HS-5 (cell line): Measurements from ENCODE around the gene OR10P1.
"Not testable (repeated sequence)": the region's sequence is repeated elsewhere in the genome, so short reads cannot be mapped to it uniquely, and the experiment has no call there.

ENCODE experiments used
- DNase-seq: peaks from one replicate; pipeline ENCODE4 v3.0.0-alpha.2; 2012; ENCODE audit warnings: low read depth

OR10P1 gene, protein sequence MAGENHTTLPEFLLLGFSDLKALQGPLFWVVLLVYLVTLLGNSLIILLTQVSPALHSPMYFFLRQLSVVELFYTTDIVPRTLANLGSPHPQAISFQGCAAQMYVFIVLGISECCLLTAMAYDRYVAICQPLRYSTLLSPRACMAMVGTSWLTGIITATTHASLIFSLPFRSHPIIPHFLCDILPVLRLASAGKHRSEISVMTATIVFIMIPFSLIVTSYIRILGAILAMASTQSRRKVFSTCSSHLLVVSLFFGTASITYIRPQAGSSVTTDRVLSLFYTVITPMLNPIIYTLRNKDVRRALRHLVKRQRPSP

DNA sequence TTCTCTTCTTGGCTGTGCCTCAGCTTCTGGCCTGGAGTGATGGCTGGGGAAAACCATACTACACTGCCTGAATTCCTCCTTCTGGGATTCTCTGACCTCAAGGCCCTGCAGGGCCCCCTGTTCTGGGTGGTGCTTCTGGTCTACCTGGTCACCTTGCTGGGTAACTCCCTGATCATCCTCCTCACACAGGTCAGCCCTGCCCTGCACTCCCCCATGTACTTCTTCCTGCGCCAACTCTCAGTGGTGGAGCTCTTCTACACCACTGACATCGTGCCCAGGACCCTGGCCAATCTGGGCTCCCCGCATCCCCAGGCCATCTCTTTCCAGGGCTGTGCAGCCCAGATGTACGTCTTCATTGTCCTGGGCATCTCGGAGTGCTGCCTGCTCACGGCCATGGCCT is at the start of gene OR10P1:
OR10P1 (plus strand) TSS at position 40 of the 400 bp plus-strand sequence; CDS start at position 40, 0 bp downstream.
- no peak for DNase-seq

DNA sequence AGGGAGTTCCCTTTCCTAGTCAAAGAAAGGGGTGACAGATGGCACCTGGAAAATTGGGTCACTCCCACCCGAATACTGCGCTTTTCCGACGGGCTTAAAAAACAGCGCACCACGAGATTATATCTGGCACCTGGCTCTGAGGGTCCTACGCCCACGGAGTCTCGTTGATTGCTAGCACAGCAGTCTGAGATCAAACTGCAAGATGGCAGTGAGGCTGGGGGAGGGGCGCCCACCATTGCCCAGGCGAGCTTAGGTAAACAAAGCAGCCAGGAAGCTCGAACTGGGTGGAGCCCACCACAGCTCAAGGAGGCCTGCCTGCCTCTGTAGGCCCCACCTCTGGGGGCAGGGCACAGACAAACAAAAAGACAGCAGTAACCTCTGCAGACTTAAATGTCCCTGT is 46.5 kb upstream of the OR10P1 start:
- not testable (repeated sequence) for DNase-seq

DNA sequence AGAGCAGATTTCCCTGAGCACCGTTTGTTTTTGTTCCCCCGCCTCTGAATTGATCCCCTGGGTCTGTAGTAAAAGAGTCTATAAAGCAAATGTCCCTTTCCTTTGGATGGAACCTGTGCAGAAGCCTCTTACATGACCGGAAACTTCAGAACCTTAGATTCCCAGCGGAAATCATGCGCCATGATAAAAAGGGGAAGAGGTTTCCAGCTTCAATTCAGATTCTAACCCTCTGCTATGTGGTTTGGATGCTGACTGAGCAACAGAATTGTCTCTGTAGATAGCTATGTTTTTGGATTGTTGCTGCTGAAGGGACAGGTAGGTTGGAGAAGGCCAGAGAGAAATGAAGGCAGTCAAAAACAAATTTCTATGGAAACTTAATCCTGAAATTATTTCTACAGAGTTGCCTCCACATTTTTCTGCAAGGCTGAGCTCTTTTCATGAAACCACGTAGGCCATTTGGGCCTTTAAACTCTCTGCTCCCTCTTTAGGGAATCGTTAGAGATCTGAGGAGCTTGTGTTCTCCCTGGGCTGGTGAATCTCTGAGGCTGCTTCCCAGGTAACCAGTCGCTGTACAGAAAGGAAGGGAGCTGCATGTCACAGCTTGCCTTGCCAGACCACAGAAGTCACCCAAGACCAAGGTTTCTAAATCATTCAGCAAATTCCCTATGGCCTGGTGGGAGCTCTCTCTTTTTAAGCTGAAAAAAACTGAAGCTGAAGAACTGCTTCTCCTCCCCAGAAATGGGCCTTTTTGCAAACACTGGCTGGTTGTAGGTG is 28.7 kb upstream of the OR10P1 start:
- DNase-seq, result no peak

DNA sequence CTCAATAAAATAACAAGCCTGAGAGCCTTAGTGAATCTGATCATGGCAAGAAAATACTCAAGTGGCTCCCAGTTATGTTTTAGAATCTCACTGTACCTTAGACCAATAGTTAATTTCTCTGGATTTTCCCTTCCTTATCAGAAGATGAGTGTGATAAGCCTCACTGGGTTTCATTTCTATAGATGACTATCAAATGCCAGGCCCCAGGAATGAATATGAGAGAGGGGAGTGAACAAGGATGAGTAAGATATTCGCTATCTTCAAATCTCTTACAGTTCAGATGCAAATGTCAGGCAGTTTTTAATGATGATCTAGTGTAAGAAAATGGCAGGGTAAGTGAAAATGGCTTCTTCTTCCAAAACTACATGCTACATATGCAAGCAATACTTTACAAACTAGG is 26.1 kb upstream of the OR10P1 start:
- DNase-seq, result no peak

DNA sequence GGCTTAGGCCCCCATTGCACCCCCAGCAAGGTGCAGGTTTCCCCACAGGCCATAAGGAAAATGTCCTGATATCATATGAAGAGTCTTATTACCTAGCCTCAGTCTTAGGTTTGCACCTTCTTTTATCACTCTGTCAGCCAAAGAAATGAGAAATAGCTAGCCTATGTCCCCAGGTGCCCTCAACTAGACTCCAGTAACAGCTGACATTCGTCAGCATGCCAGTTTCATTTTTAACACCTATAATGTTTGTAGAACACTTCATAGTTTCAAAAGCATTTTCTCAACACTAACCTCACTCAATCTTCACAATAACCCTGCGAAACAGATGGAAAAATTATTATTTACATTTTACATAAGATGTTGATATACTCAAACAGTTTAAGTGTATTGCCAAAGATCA is 24.0 kb upstream of the OR10P1 start:
- no peak for DNase-seq

DNA sequence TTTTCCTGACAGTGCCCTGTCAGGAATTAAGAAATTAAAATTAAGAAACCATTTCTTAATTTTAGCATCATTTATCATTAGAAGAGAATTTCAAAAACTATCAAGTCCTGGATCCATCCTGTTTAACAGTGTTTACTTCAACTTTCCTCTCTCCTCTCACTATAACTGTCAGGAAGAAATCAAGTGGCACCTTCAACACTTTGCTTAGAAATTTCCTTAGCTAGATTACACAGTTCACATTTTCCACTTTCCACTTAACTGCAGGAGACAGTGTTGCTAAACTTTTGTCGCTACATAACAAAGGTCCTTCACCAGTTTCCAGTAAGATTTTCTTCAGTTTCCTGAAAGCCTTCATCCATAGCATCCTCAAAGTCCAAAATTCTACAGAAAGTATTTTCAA is 21.9 kb upstream of the OR10P1 start:
- no peak for DNase-seq

DNA sequence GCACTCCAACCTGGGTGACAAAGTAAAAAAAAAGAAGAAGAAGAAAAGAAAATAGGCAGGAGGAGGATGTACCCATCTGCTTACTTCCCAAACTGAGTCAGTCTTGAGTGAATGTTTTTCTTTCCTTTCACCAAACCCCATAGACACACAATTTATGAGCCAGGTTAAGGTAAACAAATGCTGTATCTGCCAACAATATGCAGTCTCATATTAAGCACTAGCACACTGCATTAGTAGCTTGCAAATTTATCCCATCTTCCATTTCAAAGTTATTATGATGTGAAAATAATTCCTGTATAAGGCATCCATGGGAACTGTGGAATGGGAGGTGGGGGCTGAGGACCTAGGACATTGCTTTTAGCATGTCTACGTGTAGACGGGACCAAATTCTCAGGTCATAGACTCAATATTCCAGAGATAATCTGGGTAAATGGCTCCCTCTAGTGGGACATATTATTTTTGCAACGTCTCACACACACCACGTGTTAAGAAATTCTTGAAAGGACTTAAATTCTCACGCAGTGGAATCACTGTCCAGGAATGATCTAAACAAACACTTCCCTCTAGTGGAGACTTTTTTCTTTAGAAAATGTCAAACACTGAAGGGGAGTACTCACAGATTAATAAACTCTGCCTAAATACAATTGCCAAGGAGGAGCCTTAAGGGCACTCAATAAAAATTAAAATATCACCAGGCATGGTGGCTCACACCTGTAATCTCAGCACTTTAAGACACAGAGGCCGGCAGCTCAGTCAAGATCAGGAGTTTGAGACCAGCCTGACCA is 17.1 kb upstream of the OR10P1 start:
- DNase-seq, result peak; percentile 92

DNA sequence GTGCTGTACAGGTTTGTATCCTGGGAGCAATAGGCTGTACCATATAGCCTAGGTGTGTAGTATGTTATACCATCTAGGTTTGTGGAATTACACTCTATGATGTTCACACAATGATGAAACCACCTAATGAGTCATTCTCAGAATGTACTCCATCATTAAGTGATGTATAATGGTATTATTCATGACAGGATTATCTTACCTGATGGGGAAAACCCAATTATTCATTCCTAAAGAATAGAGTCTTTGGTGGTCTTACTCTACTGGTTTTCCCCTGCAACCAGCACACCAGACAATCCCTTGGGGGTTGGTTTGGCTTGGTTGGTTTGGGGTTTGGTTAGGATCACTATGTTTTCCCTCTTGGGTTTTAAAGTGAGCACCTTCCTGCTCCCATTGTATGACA is 12.6 kb upstream of the OR10P1 start:
- DNase-seq, result no peak

DNA sequence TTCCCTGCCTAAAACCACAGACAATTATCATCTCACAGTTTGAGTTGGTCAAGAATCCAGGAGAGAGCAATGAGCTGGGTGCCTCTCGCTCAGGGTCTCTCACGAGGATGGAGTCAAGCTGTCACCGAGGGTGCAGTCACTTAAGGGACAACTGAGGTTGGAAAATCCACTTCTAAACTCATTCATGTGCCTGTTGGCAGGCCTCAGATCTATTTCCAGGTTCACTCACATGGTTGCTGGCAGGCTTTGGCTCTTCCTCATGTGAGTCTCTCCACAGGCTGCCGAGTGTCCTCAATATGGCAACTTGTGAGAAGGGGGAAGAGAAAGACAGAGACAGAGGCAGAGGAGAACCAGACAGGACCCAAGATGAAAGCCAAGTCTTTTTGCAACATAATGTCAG is 10.5 kb upstream of the OR10P1 start:
- DNase-seq, result no peak

DNA sequence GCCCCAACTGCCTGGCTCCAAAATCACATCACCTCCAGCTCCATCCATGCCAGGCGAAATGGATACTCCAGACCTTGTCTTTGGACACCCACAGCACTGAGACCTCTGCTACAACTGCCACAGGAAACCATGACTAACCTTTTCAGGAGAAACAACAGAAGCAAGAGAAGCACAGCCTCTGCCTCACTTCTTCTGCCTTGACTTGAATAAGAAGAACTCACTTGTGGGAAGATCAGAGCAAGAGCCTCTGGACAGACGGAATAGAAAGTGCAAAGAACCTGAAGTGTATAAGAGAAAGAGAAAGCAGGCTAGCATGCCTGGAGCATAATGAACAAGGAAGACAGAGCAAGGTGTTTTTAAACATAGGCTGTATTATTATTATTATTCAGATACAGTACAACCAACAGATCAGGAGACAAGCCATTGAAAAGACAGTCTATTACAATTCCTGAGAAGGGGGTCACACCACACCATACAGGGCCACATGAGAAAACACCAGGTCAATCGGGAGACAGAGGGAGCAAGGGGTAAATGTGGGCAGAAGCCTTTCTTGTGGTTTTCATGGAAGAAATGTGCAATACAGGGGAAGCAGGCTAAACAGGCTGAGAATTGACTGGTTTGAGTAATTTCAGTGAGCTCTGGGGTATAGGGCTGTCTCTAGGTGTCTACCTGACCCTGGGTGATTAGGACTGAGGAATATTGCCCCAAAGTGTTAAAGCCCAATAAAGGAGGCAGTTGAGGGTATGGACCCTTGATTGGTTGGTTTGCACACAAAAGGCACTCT is 7.4 kb upstream of the OR10P1 start:
- DNase-seq, result no peak

DNA sequence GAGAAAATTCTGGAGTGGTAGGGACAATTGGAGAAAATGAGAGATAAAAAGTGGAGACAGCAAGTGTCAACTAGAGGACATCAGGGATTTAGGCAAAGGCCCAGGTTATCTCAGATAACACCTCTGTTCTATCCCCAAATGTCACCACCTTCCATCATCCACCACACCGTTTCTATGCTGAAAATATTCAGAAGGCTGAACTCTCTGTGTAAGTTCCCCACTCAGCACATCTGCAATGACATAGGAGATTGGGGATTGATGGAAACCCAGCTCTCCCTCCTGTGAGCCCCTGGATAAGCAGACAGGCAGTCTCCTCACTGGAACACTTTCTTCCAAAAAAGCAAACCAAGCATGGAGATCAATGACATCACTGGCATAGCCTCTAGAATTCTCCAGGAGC is 5.6 kb upstream of the OR10P1 start:
- no peak for DNase-seq

DNA sequence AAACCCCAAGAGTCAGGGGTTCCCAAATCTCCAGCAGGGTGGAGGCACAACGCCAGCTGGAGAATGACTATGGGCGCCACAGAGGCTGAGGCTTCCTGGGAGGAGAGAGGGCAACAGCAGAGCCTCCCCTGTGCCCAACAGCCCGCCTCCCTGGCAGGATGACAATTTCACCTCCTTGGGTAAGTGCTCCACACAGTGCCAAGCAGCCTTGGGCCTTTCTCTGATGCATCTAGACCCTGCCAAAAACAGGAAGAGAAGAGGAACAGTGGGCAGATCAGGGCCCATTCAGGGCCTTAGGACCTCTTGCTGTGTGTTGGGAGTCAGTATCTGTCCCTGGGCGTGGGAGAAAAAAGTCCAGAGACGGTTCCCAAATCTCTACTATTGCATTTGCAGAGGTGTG is 5.0 kb upstream of the OR10P1 start:
- no peak for DNase-seq

DNA sequence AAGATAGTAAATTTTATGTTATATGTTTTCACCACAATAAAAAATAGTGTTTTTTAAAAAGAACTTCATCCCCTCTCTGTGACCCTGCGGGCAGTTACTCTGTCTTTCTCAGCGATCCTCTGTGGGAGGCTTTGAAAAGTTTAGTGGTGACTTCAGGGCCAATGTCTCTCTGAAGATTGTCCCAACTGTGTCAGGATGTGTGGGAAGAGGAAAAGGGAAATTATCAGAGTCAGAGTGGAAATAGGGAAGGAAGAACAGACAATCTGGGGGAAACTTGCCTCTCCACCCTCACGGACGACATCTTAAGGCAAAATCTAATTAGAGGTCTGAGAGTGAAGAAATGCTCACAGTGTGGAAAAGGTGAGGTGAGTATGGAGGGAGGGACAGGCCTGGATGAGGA is 3.5 kb upstream of the OR10P1 start:
- no peak for DNase-seq

DNA sequence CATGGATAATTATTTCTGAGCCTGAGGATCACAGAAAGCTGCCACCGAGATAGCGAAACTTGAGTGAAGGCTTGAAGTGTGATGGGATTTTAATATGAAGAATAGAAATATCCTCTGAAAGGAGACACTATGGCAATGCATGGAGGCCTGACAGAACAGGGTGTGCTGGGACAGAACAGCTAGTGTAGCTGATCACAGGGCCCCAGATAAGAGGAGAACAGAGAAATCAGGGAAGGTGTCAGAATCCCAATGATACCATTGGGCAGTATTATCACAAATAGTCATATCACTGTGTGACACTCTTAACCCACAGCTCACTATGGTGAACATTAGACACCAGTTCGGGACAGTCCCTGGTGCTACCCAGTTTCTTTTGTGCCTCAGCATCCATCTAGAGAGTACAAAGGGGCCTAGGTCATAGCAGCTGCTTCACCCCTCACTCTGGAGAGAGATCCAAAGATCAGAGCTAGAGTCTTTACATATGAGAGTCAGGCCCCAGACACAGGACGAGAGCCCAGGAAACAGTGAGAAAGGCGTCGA is 506 bp upstream of the OR10P1 start:
- DNase-seq, result no peak

DNA sequence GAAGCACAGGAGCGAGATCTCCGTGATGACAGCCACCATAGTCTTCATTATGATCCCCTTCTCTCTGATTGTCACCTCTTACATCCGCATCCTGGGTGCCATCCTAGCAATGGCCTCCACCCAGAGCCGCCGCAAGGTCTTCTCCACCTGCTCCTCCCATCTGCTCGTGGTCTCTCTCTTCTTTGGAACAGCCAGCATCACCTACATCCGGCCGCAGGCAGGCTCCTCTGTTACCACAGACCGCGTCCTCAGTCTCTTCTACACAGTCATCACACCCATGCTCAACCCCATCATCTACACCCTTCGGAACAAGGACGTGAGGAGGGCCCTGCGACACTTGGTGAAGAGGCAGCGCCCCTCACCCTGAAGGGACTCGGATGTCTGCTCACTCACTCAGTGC is 775 bp downstream of the OR10P1 start:
- DNase-seq, result no peak

DNA sequence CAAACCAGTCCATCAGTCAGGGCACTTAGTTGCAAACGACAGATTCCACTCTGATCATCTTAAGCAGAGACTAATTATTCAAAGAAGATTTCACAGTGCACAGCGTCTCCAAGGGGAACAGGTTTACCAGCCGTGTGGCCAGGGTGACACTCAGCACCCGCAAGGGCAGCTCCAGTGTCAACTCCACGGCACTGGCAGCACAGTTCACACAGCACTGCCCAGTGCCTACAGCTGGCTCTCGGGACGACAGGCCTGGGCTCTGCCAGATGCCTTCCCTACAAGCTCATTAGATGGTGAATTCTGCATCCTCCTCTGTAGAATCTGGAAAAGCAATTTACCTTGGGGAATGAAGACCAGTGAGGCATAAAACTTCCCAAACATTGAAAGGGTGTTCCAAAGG is 4.9 kb downstream of the OR10P1 start:
- no peak for DNase-seq

DNA sequence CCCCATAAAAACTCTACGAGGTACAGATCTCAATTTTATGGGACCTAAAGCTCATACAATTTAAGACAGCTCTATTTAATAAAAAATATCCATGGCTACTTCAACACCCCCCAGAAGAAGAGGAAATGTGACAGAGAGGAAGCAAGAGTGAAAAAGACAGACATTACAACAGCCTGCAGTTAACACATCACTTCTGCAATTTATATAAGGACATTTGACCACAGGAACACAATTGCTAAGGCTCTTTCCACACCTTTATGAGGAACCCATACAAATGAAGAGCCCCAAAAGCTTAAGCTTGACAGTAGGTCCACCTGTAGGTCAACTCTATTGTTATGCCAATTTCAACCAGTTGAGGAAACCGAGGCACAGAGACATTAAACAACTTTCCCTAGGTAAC is 5.6 kb downstream of the OR10P1 start:
- no peak for DNase-seq

DNA sequence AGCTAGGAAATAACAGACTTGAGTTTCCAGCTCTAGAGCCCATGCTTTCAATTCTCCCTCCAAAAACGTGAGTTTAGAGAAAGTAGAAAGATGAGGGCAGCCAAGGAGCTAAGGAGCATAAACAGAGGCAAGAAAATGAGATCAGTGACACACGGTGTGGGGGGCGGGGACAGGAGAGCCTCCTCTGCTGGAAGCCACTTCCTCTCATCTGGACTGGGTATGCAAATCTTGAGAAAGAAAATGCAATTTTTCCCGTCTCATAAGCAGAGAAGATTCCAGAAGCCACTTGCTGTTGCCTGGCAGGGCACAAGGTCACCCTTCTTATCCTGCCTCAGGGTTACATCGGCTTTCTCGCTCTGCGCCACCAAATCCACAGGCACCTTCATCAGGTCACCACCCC is 6.0 kb downstream of the OR10P1 start:
- DNase-seq, result no peak

DNA sequence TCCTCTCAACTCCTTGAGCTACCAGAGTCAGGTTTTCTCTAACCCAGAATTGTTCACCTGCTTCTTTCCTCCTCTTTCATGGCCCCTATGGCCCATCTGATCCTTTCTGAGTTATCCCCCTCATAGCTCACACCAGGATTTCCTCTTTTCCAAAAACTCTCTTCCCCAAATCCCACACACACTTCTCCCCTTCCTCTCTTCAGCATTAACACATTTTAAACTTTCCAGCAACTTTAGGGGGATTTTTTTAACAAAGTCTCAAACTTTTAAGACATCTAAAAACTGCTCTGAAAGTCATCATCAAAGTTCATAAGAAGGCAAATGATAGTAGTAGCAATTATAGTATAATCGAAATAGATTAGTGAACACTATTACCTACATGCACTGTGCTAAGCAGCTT is 7.9 kb downstream of the OR10P1 start:
- DNase-seq, result no peak

DNA sequence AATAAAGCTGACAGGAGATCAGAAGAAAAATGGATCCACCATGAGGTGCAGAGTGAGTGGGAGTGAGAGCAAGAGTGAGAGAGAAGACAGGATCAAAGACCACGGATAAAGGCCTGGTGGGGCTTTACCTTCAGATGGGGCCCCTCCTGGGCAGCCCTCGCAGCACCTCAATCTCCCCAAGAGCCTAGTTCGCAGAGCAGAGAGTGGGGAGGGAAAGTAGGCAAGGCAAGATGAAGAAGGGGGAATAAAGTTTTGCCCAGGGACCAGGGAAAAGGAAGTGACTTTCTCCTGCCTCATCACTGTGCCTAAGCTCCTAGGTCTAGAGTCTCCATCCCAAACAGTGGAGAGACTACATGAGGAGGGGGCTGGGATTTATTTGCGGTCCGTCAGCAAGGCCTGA is 10.3 kb downstream of the OR10P1 start:
- DNase-seq, result no peak

DNA sequence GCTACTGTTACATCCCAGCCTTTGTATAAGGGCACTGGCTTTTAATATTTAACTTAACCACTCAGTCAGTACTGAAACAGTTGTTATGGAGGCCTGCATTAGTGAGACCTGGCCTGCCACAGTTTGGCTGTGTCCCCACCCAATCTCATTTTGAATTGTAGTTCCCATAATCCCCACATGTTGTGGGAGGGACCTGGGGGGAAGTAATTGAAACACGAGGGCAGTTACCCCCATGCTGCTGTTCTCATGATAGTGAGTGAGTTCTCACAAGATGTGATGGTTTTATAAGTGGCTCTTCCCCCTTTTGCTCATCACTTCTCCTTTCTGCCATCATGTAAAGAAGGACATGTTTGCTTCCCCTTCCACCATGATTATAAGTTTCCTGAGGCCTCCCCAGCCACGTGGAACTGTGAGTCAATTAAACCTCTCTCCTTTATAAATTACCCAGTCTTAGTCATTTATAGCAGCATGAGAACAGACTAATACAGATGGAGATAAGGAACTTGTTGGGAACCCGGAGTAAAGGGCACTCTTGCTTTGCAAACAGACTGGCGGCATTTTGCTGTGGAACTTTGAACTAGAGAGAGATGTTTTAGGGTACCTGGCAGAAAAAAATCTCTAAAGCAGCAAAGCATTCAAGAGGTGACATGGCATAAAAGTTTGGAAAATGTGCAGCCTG is 14.1 kb downstream of the OR10P1 start:
- not testable (repeated sequence) for DNase-seq
